Measurements from ENCODE around the gene CLDND1. TPM values are rescaled to one million over a fixed set of nuclear protein-coding genes. Genes with fewer than 3 reads are reported as not detected.

Gene CLDND1
- total RNA-seq, 2 experiments from 2014 or later: 70.7 to 80.4 TPM

GRCh38 chr3:98556164-98557130 lies 33.7 kb upstream of the CLDND1 start:
- Histone ChIP-seq H3K36me3 (ENCODE audit: insufficient read depth, low read length) (no peaks in the 10 kb centered on the region), H3K9me3 (ENCODE audit: low read length) (no peaks in the 10 kb centered on the region), H3K4me3 (ENCODE audit: low read depth, low read length, poor library complexity, severe bottlenecking) (peak overlapping the region; percentile 21), H3K9me2 (ENCODE audit: insufficient read depth, low read length) (no peaks in the 10 kb centered on the region), H3K27ac (ENCODE audit: low read depth, low read length, poor library complexity, severe bottlenecking) (peak overlapping the region; percentile 35), H3K4me2 (ENCODE audit: low read length) (peak overlapping the region; percentile 59), H3K4me1 (ENCODE audit: insufficient read depth, low read length, poor library complexity, severe bottlenecking) (peaks cover 78% of the 10 kb centered on the region), H3K79me2 (ENCODE audit: insufficient read depth, low read depth, low read length) (no peaks in the 10 kb centered on the region), H4K20me1 (ENCODE audit: insufficient read depth, low read length) (no peaks in the 10 kb centered on the region), H2AFZ (ENCODE audit: low read length) (peak overlapping the region; percentile 86)
- intact Hi-C loops (cut with micrococcal nuclease; ENCODE audit: unreplicated experiment): no loop called here
- no peak for TF ChIP-seq EZH2phosphoT487 (IDR thresholded peaks at IDR 0.05; ENCODE audit: borderline replicate concordance, low read depth, low read length)
- no peak for TF ChIP-seq CTCF (conservative IDR thresholded peaks at IDR 0.05; ENCODE audit: low read length)
- CTCF ChIA-PET (ENCODE audit: unreplicated experiment): no interaction called here
- DNase-seq (ENCODE audit: low spot score): peak; percentile 22
- BruUV-seq (replicated peaks): no TSS peak
- POLR2A ChIA-PET: interaction anchor here (1.3 to 19.7 kb wide), 9 partner anchors 9 to 49 kb away, joined by 3 to 296 read pairs (median 8); partner anchors contain the start of gene GPR15

- ChIA-PET POLR2A (interaction anchor here (0.5 to 19.7 kb wide), 11 partner anchors 8 to 1566 kb away, joined by 3 to 296 read pairs (median 4); partner anchors contain the start of gene GPR15), CTCF (ENCODE audit: unreplicated experiment) (no interaction called here)
- no peak overlapping the region for H3K4me3 ChIP-seq (ENCODE audit: low read depth, low read length, poor library complexity, severe bottlenecking)
- H3K27ac ChIP-seq (ENCODE audit: low read depth, low read length, poor library complexity, severe bottlenecking): no peak overlapping the region
- H3K79me2 ChIP-seq (ENCODE audit: insufficient read depth, low read depth, low read length): no peaks in the 10 kb centered on the region
- H3K9me2 ChIP-seq (ENCODE audit: insufficient read depth, low read length): no peaks in the 10 kb centered on the region
- peaks cover 81% of the 10 kb centered on the region for H3K4me1 ChIP-seq (ENCODE audit: insufficient read depth, low read length, poor library complexity, severe bottlenecking)
- H2AFZ ChIP-seq (ENCODE audit: low read length): peak overlapping the region; percentile 86; the same call in 1 of the 2 replicates
- H3K9me3 ChIP-seq (ENCODE audit: low read length): no peaks in the 10 kb centered on the region
- no peaks in the 10 kb centered on the region for H3K36me3 ChIP-seq (ENCODE audit: insufficient read depth, low read length)
- DNase-seq (ENCODE audit: low spot score): no peak
- H4K20me1 ChIP-seq (ENCODE audit: insufficient read depth, low read length): no peaks in the 10 kb centered on the region
- no TSS peak for BruUV-seq (replicated peaks)
- intact Hi-C loops (cut with micrococcal nuclease; ENCODE audit: unreplicated experiment): no loop called here
- H3K4me2 ChIP-seq (ENCODE audit: low read length): peak overlapping the region; percentile 29
- TF ChIP-seq EZH2phosphoT487 (IDR thresholded peaks at IDR 0.05; ENCODE audit: borderline replicate concordance, low read depth, low read length) (no peak), CTCF (conservative IDR thresholded peaks at IDR 0.05; ENCODE audit: low read length) (no peak)
Measured at GRCh38 chr3:98555025-98555379, 32.3 kb upstream of the CLDND1 start.
